ENCODE measurements around the gene NR2E3.

The NR2E3 gene

GRCh38 chr15:71788646-71789579 is 21.4 kb upstream of the NR2E3 start:
- Histone ChIP-seq H3F3A (ENCODE audit: control insufficient read depth, insufficient read depth) (no peaks in the 10 kb centered on the region), H3K36me3 (ENCODE audit: control insufficient read depth, low read length) (no peaks in the 10 kb centered on the region), H3K9me2 (replicated peaks; ENCODE audit: control insufficient read depth, low read length) (no peaks in the 10 kb centered on the region), H3K27ac (ENCODE audit: low read depth, low read length) (no peak overlapping the region), H3K9me3 (ENCODE audit: control insufficient read depth, insufficient read depth, low read length) (no peaks in the 10 kb centered on the region), H3K4me1 (ENCODE audit: control insufficient read depth, low read length) (0 out of 2 replicates have a peak, but pooled peaks cover 3% of the 10 kb centered on the region), H3K79me2 (ENCODE audit: control insufficient read depth, low read length) (no peaks in the 10 kb centered on the region), H3K4me3 (ENCODE audit: low read length) (no peak overlapping the region), H3K4me2 (ENCODE audit: low read length) (no peak overlapping the region), H4K20me1 (ENCODE audit: control insufficient read depth, insufficient read depth, low read depth, low read length) (no peaks in the 10 kb centered on the region), H3K27me3 (ENCODE audit: control insufficient read depth, low read length) (0 out of 2 replicates have a peak, but pooled peaks cover 5% of the 10 kb centered on the region)
- TF ChIP-seq EZH2phosphoT487 (IDR thresholded peaks at IDR 0.05; ENCODE audit: borderline replicate concordance, low read length) (no peak), CTCF (IDR thresholded peaks at IDR 0.05; ENCODE audit: low read depth, low read length, poor library complexity, severe bottlenecking) (no peak)

- H3K9me3 ChIP-seq (ENCODE audit: control insufficient read depth, insufficient read depth, low read length) = no peaks in the 10 kb centered on the region
- H3K4me2 ChIP-seq (ENCODE audit: low read length) = no peak overlapping the region
- H3K9me2 ChIP-seq (replicated peaks; ENCODE audit: control insufficient read depth, low read length) = no peaks in the 10 kb centered on the region
- no peak overlapping the region for H3K27ac ChIP-seq (ENCODE audit: low read depth, low read length)
- no peak for TF ChIP-seq CTCF (IDR thresholded peaks at IDR 0.05; ENCODE audit: low read depth, low read length, poor library complexity, severe bottlenecking)
- no peak for TF ChIP-seq EZH2phosphoT487 (IDR thresholded peaks at IDR 0.05; ENCODE audit: borderline replicate concordance, low read length)
- 0 out of 2 replicates have a peak, but pooled peaks cover 3% of the 10 kb centered on the region for H3K4me1 ChIP-seq (ENCODE audit: control insufficient read depth, low read length)
- no peaks in the 10 kb centered on the region for H3K79me2 ChIP-seq (ENCODE audit: control insufficient read depth, low read length)
- H3K27me3 ChIP-seq (ENCODE audit: control insufficient read depth, low read length) = 0 out of 2 replicates have a peak, but pooled peaks cover 5% of the 10 kb centered on the region
- no peak overlapping the region for H3K4me3 ChIP-seq (ENCODE audit: low read length)
- no peaks in the 10 kb centered on the region for H4K20me1 ChIP-seq (ENCODE audit: control insufficient read depth, insufficient read depth, low read depth, low read length)
- no peaks in the 10 kb centered on the region for H3K36me3 ChIP-seq (ENCODE audit: control insufficient read depth, low read length)
- no peaks in the 10 kb centered on the region for H3F3A ChIP-seq (ENCODE audit: control insufficient read depth, insufficient read depth)
Observed at GRCh38 chr15:71789616-71790015, 20.7 kb upstream of the NR2E3 start.

GRCh38 chr15:71790081-71790480 is 20.3 kb upstream of the NR2E3 start:
- Histone ChIP-seq H3K27ac (ENCODE audit: low read depth, low read length) (no peak overlapping the region), H3K79me2 (ENCODE audit: control insufficient read depth, low read length) (no peaks in the 10 kb centered on the region)

More at GRCh38 chr15:71790081-71790480, 20.3 kb upstream of the NR2E3 start:
- Histone ChIP-seq H4K20me1 (ENCODE audit: control insufficient read depth, insufficient read depth, low read depth, low read length) (no peaks in the 10 kb centered on the region), H3K9me2 (replicated peaks; ENCODE audit: control insufficient read depth, low read length) (no peaks in the 10 kb centered on the region), H3K4me2 (ENCODE audit: low read length) (no peak overlapping the region), H3K9me3 (ENCODE audit: control insufficient read depth, insufficient read depth, low read length) (no peaks in the 10 kb centered on the region), H3K4me1 (ENCODE audit: control insufficient read depth, low read length) (0 out of 2 replicates have a peak, but pooled peaks cover 3% of the 10 kb centered on the region), H3K36me3 (ENCODE audit: control insufficient read depth, low read length) (no peaks in the 10 kb centered on the region), H3F3A (ENCODE audit: control insufficient read depth, insufficient read depth) (no peaks in the 10 kb centered on the region), H3K27me3 (ENCODE audit: control insufficient read depth, low read length) (0 out of 2 replicates have a peak, but pooled peaks cover 5% of the 10 kb centered on the region), H3K4me3 (ENCODE audit: low read length) (no peak overlapping the region)
- TF ChIP-seq CTCF (IDR thresholded peaks at IDR 0.05; ENCODE audit: low read depth, low read length, poor library complexity, severe bottlenecking) (no peak), EZH2phosphoT487 (IDR thresholded peaks at IDR 0.05; ENCODE audit: borderline replicate concordance, low read length) (no peak)

Measured in DOHH2 (cell line).